Uterine smooth muscle cell (primary cell): ENCODE data around the gene LARGE2. TPM values are rescaled to one million over a fixed set of nuclear protein-coding genes. Genes with fewer than 3 reads are reported as not detected.

Experiments used
- total RNA-seq: library from RNA; depleted of rRNA; stranded (reverse); fragments of >200 nt; gene quantifications from 2 replicates; pipeline ENCODE4 v1.2.3, GENCODE V29; 2014

Gene LARGE2
- not detected in 2 replicates for total RNA-seq

GRCh38 chr11:45922425-45923082 lies at the start of gene LARGE2:
LARGE2 (plus strand) TSS chr11:45922656; CDS start chr11:45922883, 227 bp downstream.

GRCh38 chr11:45885274-45885920 lies 37.1 kb upstream of the LARGE2 start, which contains the start of gene MAPK8IP1:
MAPK8IP1 (plus strand) TSS chr11:45885651; CDS start chr11:45885821, 170 bp downstream.

GRCh38 chr11:45906965-45907611 lies 15.4 kb upstream of the LARGE2 start, which contains the start of gene FREY1:
FREY1 (minus strand) TSS chr11:45907271; CDS start chr11:45907245, 26 bp downstream.

GRCh38 chr11:45917623-45918330 lies 4.7 kb upstream of the LARGE2 start, which contains the start of gene PEX16:
PEX16 (minus strand) TSS chr11:45917877; CDS start chr11:45917811, 66 bp downstream.

Other genes starting within 250 kb of the LARGE2 start
- gene SLC35C1, start 117.5 kb upstream of the LARGE2 start, total RNA-seq: 8.6 and 9.3 TPM in 2 replicates
- gene CRY2, start 75.2 kb upstream of the LARGE2 start, total RNA-seq: 18.0 and 18.7 TPM in 2 replicates
- 10.1 and 12.3 TPM in 2 replicates for gene MAPK8IP1, start 37.0 kb upstream of the LARGE2 start, total RNA-seq
- gene FREY1, start 15.4 kb upstream of the LARGE2 start, total RNA-seq: 0.89 and 1.9 TPM in 2 replicates
- gene PEX16, start 4.8 kb upstream of the LARGE2 start, total RNA-seq: 27.4 and 30.1 TPM in 2 replicates
- gene PHF21A, start 198.8 kb downstream of the LARGE2 start, total RNA-seq: 8.7 and 12.6 TPM in 2 replicates